GM18907 (cell line): ENCODE results near the gene LYPD6B.

Experiments
- ATAC-seq: cut with Tn5 transposase; IDR thresholded peaks from one replicate; pipeline ENCODE4 v1.9.1; 2021; ENCODE audit warnings: mild to moderate bottlenecking, moderate library complexity; ENCODE audit not compliant: unreplicated experiment

The LYPD6B gene

DNA sequence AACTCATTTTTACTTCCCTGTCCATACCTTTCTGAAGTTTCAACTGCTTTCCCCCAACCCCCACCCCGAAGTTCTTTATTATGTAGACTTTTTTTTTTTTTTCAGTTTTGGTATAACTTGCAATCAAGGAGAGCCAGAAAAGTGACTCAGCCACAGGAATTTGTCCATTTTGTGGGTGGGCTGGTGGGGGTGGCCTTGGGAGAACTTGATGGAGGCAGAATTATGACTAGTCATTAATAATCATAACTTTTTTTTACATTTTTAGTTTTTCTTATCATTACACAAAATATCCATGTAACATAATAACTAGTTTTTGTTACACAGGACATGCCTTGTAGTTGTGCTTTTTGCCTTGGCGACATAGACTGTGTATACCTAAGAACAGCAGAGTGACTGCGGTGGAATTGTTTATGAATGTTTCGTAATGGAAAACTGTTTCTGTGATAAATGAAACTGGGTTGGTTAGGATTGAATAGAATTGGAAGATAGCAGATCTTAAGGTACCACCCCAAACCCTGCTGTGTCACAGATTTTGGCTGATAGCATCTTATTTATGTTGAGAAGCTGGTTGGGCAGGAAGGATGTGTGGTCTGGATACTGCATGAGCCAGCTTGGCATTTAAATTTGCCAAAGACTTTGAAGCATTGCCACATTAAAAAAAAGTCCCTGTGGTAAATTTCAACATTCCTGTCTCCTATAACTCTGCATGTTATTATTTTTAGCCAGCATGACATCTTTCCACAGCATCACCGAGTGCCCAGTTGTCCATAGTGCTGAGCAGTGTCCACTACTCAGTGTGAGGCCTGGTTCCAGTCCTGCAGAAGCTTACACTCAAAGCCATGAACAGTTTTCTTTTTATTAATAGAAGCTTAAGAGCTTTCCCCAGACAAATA is 30.7 kb downstream of the LYPD6B start:
- ATAC-seq: no peak

DNA sequence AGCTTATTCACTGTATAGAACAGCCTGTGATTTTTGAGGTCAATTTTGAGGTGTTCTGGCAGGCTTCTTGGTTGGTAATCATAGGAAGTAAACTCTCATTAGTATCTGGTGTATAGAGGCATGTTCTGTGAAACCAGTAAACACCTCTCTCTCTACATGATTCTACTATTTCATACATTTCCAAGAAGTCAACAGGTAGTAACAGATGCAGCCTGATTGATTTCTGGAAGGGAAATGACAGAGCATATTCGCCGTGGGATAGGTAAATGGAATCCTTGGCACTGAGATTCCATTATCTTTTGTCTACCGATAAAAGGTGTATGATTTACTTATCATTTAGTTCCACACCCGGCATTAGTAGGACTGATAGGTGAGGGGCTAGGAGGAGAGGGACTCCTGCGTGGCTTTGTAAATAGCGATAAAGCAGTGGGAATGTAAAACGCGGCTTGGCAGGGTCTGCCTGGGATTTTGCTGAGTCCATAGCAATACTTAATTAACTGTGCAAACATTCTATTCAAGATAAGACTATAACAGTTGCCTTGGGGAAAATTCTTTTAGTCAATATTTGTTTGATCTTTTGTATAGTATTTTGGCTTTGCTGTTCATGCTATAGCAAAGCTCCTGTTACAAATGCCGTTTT is 32.3 kb downstream of the LYPD6B start:
- no peak for ATAC-seq

DNA sequence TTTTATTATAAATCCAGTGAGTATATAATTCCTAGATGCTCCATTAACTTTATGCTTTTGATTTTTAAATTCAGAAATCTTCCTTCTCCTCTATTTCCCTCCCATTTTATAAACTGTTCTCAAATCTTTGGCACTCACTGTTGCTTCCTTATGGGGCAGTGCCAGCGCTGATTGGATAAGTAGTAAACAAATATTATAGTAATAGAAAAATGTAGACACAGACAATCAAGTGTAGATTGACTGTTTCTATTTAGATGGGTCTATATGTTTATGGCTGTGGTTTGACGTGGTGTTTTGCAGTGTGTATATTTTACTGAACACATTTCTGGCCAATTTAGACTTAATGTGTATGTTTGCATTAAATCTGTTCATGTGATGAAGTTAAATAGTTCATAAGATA is 36.6 kb downstream of the LYPD6B start:
- ATAC-seq: no peak

DNA sequence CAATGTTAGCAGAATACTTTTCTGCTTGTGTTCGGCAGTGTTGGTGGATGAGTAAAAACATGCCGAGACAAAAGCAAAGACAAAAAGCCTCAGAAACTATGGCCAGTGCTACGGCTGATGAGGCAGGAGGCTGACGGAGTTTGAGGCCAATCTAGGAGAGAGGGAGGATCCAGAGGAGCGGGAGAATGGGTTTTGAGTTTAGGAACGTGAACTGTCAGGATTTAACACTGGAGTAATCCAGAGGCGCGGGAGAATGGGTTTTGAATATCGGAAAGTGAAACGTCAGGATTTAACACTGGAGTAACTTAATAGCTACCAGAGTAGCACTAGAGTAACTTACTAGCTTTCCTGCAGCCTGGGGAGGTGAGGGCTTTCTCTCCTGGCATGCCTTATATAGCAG is 37.4 kb downstream of the LYPD6B start:
- no peak for ATAC-seq

DNA sequence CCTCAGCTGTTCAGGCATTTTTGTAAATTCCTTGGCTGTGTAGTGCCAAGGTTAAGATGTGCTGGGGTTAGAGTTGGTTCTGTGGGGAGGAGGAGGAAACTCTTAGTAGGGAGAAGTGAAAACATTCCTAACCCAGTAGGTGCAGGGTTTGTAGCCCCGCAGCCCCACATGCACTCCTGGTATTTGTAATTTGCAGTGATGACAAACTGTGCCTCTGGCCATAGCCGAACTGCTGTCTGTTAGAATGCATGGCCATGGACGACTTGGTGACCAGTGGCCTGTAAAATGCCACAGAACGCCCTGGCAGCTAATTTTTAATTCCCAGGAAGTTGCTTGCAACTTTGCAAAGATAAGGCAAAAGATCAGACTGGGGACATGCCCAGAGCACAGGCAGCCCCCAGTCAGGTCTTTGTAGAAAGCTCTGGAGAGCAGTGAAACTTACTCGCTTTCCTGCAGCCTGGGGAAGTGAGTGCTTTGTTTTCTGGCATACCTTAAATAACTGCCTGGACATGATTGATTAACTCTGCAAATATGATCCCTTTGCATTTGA is 38.4 kb downstream of the LYPD6B start:
- ATAC-seq: no peak

DNA sequence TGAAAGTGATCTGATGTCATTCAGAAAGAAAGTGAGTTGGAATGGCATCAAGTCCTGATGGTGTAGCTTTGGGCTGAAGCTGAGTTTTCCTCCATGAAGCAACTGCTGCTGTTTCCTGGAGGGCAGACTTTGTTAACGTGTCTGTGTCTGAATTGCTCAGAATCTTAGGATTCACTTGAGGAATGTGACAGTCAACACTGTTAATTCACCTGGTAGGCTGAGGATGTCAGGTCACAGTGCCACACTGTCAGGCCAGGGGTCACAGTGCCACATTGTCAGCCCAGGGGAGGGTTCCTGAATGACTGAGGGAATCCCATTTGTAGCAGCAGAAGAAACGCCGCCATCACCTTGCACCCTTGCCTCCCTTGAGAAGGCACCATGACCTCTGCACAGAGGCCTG is 39.4 kb downstream of the LYPD6B start:
- no peak for ATAC-seq

DNA sequence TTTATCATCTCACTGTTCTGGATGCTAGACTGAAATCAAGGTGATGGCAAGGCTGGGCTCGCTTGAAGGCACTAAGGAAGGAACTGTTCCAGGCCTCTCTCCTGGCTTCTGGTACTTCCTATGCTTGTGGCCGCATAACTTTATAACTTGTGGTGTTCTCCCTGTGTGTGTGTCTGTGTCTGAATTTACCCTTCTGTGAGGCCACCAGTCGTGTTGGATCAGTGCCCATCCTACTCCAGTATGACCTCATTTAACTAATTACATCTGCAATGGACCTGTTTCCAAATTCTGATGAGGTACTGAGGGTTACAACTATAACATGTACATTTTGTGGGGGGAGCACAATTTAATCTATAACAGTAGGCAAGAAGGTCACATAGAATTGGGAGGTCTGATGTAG is 41.6 kb downstream of the LYPD6B start:
- ATAC-seq: no peak

DNA sequence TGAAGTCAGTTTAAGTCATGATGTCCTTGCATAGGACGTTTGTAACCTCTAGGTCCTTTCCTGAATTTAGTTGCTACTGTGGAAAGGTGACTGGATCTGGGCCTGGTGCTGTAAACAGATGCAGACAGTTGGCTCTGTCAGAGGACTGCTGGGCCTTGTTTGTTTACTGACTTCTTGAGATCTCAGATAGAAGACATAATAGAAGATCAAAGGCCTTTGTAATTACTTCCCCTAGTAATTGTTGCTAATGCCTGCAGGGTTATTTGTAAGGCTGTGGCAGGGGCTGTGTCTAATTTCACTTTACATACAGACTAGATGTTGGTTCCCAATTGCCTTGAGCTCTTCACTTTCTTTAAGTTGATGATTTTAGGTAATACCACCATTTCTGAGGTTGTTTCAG is 42.5 kb downstream of the LYPD6B start:
- ATAC-seq: no peak

DNA sequence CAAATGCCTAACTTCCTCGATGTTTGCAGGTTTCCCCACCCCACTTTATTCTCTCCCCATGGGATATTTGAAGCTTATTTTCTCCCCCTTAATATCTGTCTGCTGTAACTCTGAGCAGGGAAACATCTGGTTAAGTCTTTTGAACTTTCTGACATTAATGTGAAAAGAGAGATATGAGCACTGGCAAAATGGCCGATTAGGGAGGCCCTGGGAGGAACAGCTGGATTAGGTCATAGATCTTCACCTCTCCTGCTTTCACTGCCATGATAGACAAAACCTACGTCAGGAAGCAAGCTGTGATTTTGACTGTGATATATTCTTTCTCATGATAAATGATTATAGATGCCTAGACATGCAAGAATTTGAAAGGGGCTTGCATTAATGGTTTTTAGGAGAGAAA is 43.6 kb downstream of the LYPD6B start:
- no peak for ATAC-seq

DNA sequence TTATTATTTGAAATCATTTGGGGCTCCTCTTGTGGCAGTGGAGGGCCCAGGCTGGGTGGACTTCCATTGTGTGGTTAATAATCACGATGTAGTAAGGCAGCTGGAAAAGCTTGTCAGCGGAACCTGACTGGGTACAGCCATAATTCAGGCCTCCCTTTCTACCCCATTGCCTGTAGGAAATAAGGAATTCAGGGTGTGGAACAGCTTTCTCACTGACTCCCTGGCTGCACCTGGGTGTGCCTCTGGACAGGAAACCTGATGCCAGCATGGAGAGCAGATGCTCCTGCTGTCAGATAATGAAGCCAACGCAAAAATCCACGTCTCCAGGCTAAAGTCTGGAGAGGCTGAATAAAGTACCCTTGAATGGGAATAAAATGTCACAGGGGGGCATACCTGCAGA is 44.2 kb downstream of the LYPD6B start:
- ATAC-seq: no peak

DNA sequence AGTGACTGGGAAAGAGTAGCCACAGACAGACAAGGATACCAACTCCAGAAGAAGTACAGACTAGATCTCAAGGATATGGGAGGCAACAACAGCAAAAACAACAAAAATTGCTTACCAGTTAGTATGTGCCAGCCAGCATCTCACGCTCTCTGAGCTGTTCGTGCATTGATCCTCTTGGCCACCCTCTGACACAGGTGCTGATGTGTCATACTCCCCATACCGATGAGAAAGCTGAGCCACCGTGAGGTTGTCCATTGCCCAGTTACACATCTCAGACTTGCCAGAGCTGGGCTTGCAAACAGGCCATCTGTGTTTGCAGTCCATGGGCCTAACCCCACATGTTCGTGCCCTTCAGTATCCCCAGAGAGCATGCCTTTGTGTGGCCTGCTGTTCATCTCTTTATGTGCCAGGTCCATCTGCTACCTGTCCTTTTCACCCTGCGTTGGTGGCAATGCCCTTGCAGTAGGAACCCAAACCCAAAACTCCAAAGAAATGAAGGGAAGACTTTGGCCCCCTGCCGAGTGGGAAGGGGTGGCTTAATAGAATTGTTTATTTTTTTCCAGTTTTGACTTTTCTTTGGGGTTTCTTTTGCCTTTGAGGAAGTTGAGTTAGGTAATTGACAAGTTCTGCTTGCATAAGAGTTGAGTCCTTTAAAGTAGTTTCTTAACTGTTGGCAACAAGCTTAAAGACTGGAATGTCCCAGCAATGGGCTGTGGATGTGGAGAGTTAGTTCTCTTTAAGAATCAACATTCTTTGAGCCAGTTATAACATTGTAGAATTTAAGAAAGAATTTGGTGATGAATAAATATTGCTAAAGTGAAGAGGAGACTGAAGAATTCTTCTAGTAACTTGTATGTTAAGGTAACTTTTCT is 46.7 kb downstream of the LYPD6B start:
- no peak for ATAC-seq

DNA sequence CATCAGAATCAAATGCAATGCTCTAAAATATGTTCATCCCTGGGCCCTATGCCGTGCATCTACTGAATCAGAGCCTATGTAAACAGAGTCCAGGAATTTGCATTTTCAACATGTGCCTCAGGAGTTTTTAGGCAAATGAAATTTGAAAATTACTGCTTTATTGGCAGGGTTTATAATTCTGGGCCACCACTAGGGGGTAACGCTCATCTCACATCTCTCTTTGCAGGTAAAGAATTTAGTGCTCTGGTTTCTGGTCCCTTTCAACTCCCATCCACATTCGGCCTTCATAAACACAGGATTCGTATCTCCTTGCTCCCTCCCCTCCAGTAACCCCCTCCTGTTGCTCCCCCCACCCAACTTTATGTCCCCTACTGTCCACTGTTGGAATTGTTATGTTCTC is 49.3 kb downstream of the LYPD6B start:
- ATAC-seq: peak; percentile 50

DNA sequence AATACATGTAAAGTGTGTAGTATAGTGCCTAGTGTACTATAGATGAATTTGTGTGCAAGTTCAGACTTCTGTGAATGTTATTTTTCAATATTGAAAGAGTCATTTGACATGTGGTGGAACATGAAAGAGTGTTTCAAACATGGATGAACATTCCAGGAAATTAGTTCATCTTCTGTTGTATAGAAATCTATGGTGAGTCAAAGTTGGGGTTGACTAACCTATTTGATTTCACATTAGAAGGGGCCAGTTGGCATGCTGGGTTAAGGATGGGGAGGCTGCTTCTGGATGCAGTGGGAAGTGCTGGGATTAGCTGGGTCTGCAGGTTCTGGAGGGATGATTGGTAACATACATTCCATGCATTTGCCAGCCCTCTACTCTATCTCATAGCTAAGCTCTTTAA is 50.6 kb downstream of the LYPD6B start:
- no peak for ATAC-seq

DNA sequence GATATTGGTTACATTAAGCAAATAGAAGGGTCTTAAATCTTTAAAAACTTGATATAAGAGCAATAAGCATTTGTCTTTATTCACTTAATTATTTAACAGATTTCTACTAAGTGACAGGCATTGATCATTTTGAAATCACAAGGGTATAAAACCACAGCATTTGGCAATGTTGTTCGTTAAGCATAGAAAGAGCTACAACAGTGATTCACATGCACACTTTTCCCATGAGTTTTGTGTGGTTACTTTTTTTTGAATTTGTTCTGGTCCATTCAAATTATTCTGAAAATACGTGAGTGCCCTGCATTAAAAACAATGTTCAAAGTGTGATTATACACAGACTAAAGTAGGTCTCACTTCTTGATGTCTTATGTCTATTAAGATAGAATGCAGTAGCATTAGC is 52.2 kb downstream of the LYPD6B start:
- ATAC-seq: no peak

DNA sequence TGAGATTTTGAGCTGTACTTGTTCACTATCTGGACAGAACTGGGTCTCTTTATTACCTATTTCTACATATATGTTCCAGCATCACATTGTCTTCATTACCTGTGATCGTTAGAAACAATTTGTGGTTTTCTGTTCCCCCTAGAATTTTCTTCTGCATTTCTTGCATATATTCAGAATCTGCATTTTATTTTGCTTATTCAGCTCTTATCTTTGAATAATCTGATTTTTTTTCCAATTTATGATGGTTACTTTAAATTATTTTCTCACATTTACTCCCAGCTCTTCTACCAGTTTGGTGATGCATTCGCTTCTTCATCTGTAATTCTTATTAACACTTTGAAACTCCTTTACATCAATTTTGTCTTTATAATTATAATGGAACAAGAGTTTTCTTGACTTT is 55.1 kb downstream of the LYPD6B start:
- no peak for ATAC-seq

DNA sequence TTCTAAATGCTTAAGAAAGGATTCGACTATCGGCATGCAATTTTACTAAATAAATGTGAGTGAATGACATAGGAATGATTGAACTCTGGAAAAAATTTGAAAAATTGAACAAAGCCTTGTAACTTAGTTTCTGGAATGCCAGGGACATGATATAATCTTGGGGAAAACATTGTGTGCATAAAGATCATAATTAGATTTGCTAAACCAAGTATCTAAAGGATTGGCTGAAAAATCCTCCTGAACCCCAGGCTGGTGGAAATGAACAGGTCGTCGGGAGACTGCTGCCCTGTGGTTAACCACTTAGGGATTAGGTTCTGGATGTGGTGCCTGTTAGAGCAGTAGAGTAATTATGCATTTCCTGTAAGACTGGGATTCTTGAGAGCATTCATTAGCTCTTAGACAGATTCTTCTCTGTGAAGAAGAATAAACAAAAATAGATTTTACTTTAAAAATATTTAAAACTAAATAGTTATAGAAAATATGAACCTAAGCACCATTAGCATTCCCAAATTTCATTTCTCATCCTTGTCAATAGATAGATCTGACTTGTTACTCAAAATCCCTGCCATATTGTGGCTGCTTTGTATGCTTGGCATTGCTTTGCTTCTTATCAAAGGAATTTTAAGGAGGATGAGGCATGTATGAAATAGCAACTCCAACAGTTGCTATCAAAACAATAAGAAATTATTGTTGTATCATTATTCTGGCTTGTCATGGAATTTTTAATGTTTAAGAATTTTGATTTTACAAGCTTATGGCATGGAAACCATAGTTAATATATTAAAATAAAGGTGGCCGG is 55.9 kb downstream of the LYPD6B start:
- ATAC-seq: no peak

DNA sequence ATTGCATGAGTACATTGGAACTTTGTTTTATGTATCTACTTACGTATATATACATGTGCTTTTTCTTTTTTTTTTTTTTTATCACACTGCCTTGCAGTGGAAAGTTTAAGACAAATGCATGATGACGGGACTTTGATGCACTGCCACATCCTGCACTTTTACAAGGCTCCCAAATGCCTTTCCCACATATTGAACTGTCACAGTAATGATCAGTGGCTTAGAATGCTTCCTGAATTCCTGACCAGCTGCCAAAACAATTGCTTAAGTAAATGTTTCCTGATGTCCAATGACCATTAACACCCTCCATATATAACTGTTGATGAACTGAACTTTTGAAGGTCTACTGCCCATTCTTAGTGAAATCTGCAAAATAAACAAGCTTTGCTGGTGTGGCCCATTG is 60.2 kb downstream of the LYPD6B start:
- ATAC-seq: no peak

DNA sequence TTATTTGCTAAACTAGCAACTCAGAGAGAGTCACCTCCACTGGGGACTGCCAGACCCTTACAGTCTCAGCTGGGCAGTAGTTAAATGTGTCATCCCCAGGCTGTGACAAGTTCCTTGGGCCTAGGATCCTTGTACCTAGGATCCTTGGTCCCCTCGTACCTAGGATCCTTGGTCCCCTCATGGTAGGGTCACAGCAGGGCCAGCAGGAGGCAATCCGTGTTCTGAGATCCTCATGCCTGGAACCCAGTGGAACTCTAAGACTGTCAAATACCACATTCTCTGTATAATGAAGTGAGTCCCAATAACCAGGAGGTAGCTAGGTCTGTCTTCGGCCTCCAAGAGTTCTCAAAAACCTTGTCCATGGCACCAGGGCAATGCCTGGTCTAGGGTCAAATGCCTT is 60.8 kb downstream of the LYPD6B start:
- no peak for ATAC-seq

DNA sequence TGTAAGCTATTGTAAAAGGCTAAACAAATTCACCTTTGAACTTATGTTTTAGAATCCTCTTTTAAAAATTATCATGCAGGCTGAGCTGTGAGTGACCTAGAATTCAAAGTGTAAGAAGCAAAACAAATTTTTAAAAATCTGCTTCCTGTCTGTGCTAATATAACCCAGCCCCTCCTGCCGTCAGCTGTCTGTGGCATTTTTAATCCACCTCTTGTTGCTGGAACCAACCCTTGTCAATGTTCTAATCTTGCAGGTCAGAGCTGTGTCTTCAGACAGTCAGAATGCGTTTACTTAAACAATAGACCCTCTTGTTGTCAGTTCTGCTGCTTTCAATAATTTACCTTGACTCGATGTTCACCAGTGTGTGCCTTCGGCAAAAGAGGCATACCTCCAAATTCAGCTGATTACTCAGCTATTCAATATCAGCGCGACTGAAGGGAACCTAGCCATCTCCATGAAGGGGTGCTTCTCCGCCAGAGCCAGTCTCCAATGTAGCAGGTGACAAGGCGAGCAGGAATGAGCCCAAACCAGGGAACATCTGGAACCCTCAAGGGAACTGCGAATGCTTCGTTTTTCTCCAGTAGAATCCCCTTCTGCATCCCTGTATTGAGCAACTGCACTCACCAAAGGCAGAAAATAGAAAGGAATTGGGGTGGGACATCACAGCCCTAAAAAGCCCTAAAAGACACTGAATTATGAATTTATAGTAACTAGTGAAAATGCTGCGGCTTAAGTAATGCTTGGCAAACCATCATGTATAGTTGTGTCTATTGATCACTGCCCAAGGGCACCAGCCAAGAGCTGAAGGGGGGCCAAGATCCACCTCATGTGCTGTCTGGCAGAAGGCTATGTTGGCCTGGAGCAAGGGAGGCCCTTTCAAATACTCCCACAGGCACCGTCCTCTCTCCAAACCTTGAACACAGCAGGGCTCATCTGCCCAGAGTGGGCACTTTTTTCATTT is 62.5 kb downstream of the LYPD6B start:
- no peak for ATAC-seq
